Fibroblast of lung (primary cell): ENCODE results near the gene MSL3B.
A peak's percentile ranks its signal among the peaks of the same experiment; 100 is the strongest.

Source experiments
- DNase-seq, 2 donors: peaks; one replicate each; pipeline versions ENCODE4 v3.0.0 to v3.0.0-alpha.2; 2010; ENCODE audit warnings: low read depth in 2 of 2
- H2AFZ ChIP-seq: 2 replicates; pipeline ENCODE4 v1.5.1; 2012; ENCODE audit warnings: low read length, control low read depth, inconsistent platforms
- H3K27ac ChIP-seq: 2 replicates; pipeline ENCODE4 v1.5.1; 2011; ENCODE audit warnings: low read length, control low read depth; ENCODE audit not compliant: insufficient read depth
- H3K27me3 ChIP-seq: 2 replicates; pipeline ENCODE4 v1.5.1; 2011; ENCODE audit warnings: mild to moderate bottlenecking, low read length; ENCODE audit not compliant: control insufficient read depth, insufficient read depth
- H3K36me3 ChIP-seq: 2 replicates; pipeline ENCODE4 v1.5.1; 2011; ENCODE audit warnings: low read length; ENCODE audit not compliant: control insufficient read depth, insufficient read depth
- H3K4me1 ChIP-seq: 2 replicates; pipeline ENCODE4 v1.5.1; 2011; ENCODE audit warnings: low read length; ENCODE audit not compliant: control insufficient read depth, insufficient read depth; ENCODE audit errors: extremely low read depth
- H3K4me2 ChIP-seq: 2 replicates; pipeline ENCODE4 v1.5.1; 2011; ENCODE audit warnings: low read length, control low read depth; ENCODE audit not compliant: insufficient read depth; ENCODE audit errors: extremely low read depth
- H3K4me3 ChIP-seq, 4 experiments: fragments of 200-600 bp in 1 of 4; sonication (generic) in 1 of 4; replicated peaks in 1 of 4; 2 replicates each; pipeline ENCODE4 v1.5.1; 2011 to 2016; ENCODE audit warnings: low read length in 4 of 4, low read depth in 3 of 4, mild to moderate bottlenecking in 3 of 4, control low read depth in 2 of 4, inconsistent platforms in 1 of 4, mixed read lengths in 1 of 4; ENCODE audit not compliant: insufficient read depth in 1 of 4; ENCODE audit errors: control extremely low read depth in 1 of 4
- H3K79me2 ChIP-seq: 2 replicates; pipeline ENCODE4 v1.5.1; 2012; ENCODE audit warnings: mild to moderate bottlenecking, low read length, inconsistent platforms; ENCODE audit not compliant: control insufficient read depth, insufficient read depth
- H3K9ac ChIP-seq: 2 replicates; pipeline ENCODE4 v1.5.1; 2011; ENCODE audit warnings: mild to moderate bottlenecking, low read length, control low read depth; ENCODE audit not compliant: insufficient read depth
- H3K9me3 ChIP-seq: 2 replicates; pipeline ENCODE4 v1.5.1; 2012; ENCODE audit warnings: low read depth, low read length; ENCODE audit not compliant: control insufficient read depth, insufficient read depth
- H4K20me1 ChIP-seq: 2 replicates; pipeline ENCODE4 v1.5.1; 2011; ENCODE audit warnings: low read length; ENCODE audit not compliant: control insufficient read depth, insufficient read depth; ENCODE audit errors: extremely low read depth
- EZH2 ChIP-seq: IDR thresholded peaks from 2 replicates; pipeline ENCODE4 v1.5.1; 2012; ENCODE audit warnings: low read length, control low read depth, mild to moderate bottlenecking; ENCODE audit errors: missing control alignments
- TF ChIP-seq, protein P1 (sequence below), 2 donors: IDR thresholded peaks in 1 of 2; conservative IDR thresholded peaks in 1 of 2; 1 replicate in 1 of 2; 2 replicates in 1 of 2; pipeline ENCODE4 v1.5.1; 2011 to 2012; ENCODE audit warnings: low read length in 2 of 2, control low read depth in 1 of 2, inconsistent platforms in 1 of 2, low read depth in 1 of 2, mild to moderate bottlenecking in 1 of 2

MSL3B gene

GRCh38 chr2:233832869-233833311 lies 35.3 kb downstream of the MSL3B start:
- no peak overlapping the region for H3K9ac ChIP-seq
- H3K9me3 ChIP-seq: no peaks in the 10 kb centered on the region
- DNase-seq: peak; percentile 50 to 69
- no peaks in the 10 kb centered on the region for H3K27me3 ChIP-seq
- H3K4me3 ChIP-seq: no peak overlapping the region
- H4K20me1 ChIP-seq: no peaks in the 10 kb centered on the region
- H2AFZ ChIP-seq: no peak overlapping the region
- H3K36me3 ChIP-seq: peaks cover 8% of the 10 kb centered on the region
- TF ChIP-seq, protein P1, sequence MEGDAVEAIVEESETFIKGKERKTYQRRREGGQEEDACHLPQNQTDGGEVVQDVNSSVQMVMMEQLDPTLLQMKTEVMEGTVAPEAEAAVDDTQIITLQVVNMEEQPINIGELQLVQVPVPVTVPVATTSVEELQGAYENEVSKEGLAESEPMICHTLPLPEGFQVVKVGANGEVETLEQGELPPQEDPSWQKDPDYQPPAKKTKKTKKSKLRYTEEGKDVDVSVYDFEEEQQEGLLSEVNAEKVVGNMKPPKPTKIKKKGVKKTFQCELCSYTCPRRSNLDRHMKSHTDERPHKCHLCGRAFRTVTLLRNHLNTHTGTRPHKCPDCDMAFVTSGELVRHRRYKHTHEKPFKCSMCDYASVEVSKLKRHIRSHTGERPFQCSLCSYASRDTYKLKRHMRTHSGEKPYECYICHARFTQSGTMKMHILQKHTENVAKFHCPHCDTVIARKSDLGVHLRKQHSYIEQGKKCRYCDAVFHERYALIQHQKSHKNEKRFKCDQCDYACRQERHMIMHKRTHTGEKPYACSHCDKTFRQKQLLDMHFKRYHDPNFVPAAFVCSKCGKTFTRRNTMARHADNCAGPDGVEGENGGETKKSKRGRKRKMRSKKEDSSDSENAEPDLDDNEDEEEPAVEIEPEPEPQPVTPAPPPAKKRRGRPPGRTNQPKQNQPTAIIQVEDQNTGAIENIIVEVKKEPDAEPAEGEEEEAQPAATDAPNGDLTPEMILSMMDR (conservative IDR thresholded peaks at IDR 0.05 in 1 of 2, IDR thresholded peaks at IDR 0.05 in 1 of 2; ENCODE audit: low read depth in 1 of 2, low read length in 2 of 2): peak; percentile 13 to 25
- TF ChIP-seq EZH2: no peak
- H3K4me1 ChIP-seq: no peaks in the 10 kb centered on the region
- peaks cover 10% of the 10 kb centered on the region for H3K79me2 ChIP-seq
- no peak overlapping the region for H3K4me2 ChIP-seq
- H3K27ac ChIP-seq: no peak overlapping the region

DNA sequence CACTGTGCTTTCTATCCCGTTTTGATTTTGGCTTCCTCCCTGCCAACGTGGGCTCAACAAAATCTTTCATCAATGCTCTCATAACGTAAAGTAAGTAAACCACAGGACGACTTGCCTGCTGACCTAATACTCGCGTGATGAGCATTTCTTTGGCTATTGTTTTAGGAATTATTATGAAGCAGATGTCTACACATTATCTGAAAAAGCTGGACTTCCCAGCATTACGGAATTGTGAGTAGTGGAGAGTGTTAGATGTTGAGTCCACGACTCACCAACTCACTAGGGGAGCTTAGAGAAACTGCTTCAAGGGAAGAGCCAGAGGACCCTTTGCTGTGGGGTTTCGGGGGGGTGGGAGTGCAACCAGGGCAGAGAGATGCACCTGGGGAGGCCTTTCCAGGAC lies 35.8 kb downstream of the MSL3B start:
- Histone ChIP-seq H3K27ac (no peak overlapping the region), H3K9ac (no peak overlapping the region), H3K4me1 (no peaks in the 10 kb centered on the region), H3K36me3 (peaks cover 8% of the 10 kb centered on the region), H4K20me1 (no peaks in the 10 kb centered on the region), H3K79me2 (peaks cover 5% of the 10 kb centered on the region), H3K4me3 (no peak overlapping the region), H3K4me2 (no peak overlapping the region), H3K9me3 (no peaks in the 10 kb centered on the region), H2AFZ (no peak overlapping the region), H3K27me3 (no peaks in the 10 kb centered on the region)
- peak; percentile 6 to 56 for DNase-seq
- TF ChIP-seq, protein P1 (conservative IDR thresholded peaks at IDR 0.05 in 1 of 2, IDR thresholded peaks at IDR 0.05 in 1 of 2; ENCODE audit: low read depth in 1 of 2, low read length in 2 of 2): no peak
- no peak for TF ChIP-seq EZH2

DNA sequence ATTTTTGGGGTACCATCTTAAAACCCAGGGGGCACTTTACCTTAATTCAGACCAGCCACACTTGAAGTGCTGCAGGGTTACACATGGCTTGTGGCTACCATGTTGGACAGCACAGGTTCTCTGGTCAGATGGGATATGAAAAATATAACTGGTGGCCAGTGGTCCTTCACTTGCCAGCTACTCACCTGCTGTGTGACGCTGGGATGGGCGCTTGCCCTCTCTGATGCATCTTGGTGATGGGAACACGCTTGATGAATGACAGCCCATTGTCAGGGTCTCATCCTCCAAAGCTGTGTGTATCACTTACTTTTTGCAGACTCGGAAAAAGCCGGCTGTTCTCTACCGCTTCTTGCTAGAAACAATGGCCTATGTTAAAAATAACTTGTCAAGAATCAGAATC lies 36.3 kb downstream of the MSL3B start:
- no peak overlapping the region for H3K27ac ChIP-seq
- H3K4me1 ChIP-seq: no peaks in the 10 kb centered on the region
- no peak overlapping the region for H2AFZ ChIP-seq
- H3K4me2 ChIP-seq: no peak overlapping the region
- H3K4me3 ChIP-seq: no peak overlapping the region
- H3K79me2 ChIP-seq: peaks cover 3% of the 10 kb centered on the region
- no peaks in the 10 kb centered on the region for H3K27me3 ChIP-seq
- no peaks in the 10 kb centered on the region for H3K9me3 ChIP-seq
- peaks cover 8% of the 10 kb centered on the region for H3K36me3 ChIP-seq
- TF ChIP-seq, protein P1 (conservative IDR thresholded peaks at IDR 0.05 in 1 of 2, IDR thresholded peaks at IDR 0.05 in 1 of 2; ENCODE audit: low read depth in 1 of 2, low read length in 2 of 2): no peak
- TF ChIP-seq EZH2: no peak
- DNase-seq: no peak
- no peaks in the 10 kb centered on the region for H4K20me1 ChIP-seq
- H3K9ac ChIP-seq: no peak overlapping the region
